OCI-LY7 (cell line): ENCODE results near the gene CLUH. TPM values are rescaled to one million over a fixed set of nuclear protein-coding genes. Genes with fewer than 3 reads are reported as not detected.

Source experiments
- BruUV-seq: library from RNA; stranded (reverse); fragments of 400-500 nt; replicated peaks from 2 replicates; lab custom pipeline; 2021; lab: Mats Ljungman, UMichigan
- CTCF ChIA-PET: fragments of 300-600 bp; sonication (Branson Sonifier 250); formaldehyde crosslinking; loops from one replicate; lab custom pipeline; 2022; ENCODE audit warnings: antibody characterized with exemption; ENCODE audit not compliant: unreplicated experiment; lab: Charles Lee
- POLR2A ChIA-PET: fragments of 300-600 bp; sonication (Branson Sonifier 250); formaldehyde crosslinking; loops from one replicate; lab custom pipeline; 2022; ENCODE audit warnings: antibody characterized with exemption; lab: Charles Lee
- DNase-seq: peaks from one replicate; pipeline ENCODE4 v3.0.0-alpha.2; 2015; ENCODE audit warnings: low spot score
- H2AFZ ChIP-seq: fragments of 200-600 bp; sonication (generic), shearing (Covaris generic); 2 replicates; pipeline ENCODE4 v1.6.1; 2014; ENCODE audit warnings: mild to moderate bottlenecking, antibody characterized with exemption, low read length, moderate library complexity
- H3K27ac ChIP-seq: fragments of 200-600 bp; sonication (generic); 2 replicates; pipeline ENCODE4 v1.5.1; 2014; ENCODE audit warnings: mixed run types, low read depth, mild to moderate bottlenecking, moderate library complexity, low read length, inconsistent platforms; ENCODE audit not compliant: poor library complexity, severe bottlenecking
- H3K36me3 ChIP-seq: fragments of 200-600 bp; sonication (generic); 2 replicates; pipeline ENCODE4 v1.6.1; 2014; ENCODE audit warnings: mild to moderate bottlenecking, antibody characterized with exemption, low read length, moderate library complexity, mixed read lengths; ENCODE audit not compliant: insufficient read depth
- H3K4me1 ChIP-seq: fragments of 200-600 bp; sonication (generic); 2 replicates; pipeline ENCODE4 v1.5.1; 2014; ENCODE audit warnings: mild to moderate bottlenecking, low read length; ENCODE audit not compliant: insufficient read depth, poor library complexity, severe bottlenecking
- H3K4me2 ChIP-seq: fragments of 200-600 bp; sonication (generic); 2 replicates; pipeline ENCODE4 v1.6.1; 2014; ENCODE audit warnings: mild to moderate bottlenecking, low read length
- H3K4me3 ChIP-seq: fragments of 200-600 bp; sonication (generic); 2 replicates; pipeline ENCODE4 v1.5.1; 2014; ENCODE audit warnings: mild to moderate bottlenecking, low read depth, low read length; ENCODE audit not compliant: poor library complexity, severe bottlenecking
- H3K79me2 ChIP-seq: fragments of 200-600 bp; sonication (generic); 2 replicates; pipeline ENCODE4 v1.6.1; 2016; ENCODE audit warnings: low read depth, mild to moderate bottlenecking, low read length, moderate library complexity, mixed read lengths; ENCODE audit not compliant: insufficient read depth
- H3K9me2 ChIP-seq: fragments of 200-600 bp; sonication (generic); 2 replicates; pipeline ENCODE4 v1.6.1; 2016; ENCODE audit warnings: mild to moderate bottlenecking, low read length, mixed read lengths; ENCODE audit not compliant: insufficient read depth
- H3K9me3 ChIP-seq: fragments of 200-600 bp; sonication (generic); 2 replicates; pipeline ENCODE4 v1.6.1; 2014; ENCODE audit warnings: mild to moderate bottlenecking, mixed run types, low read length, mixed read lengths
- H4K20me1 ChIP-seq: fragments of 200-600 bp; sonication (generic); 2 replicates; pipeline ENCODE4 v1.6.1; 2014; ENCODE audit warnings: mild to moderate bottlenecking, antibody characterized with exemption, low read length, moderate library complexity, mixed read lengths; ENCODE audit not compliant: insufficient read depth
- CTCF ChIP-seq: fragments of 200-600 bp; sonication (generic); conservative IDR thresholded peaks from 2 replicates; pipeline ENCODE4 v1.5.1; 2014; ENCODE audit warnings: mild to moderate bottlenecking, antibody characterized with exemption, low read length, moderate library complexity, mixed read lengths
- EZH2phosphoT487 ChIP-seq: fragments of 200-600 bp; sonication (generic); IDR thresholded peaks from 2 replicates; pipeline ENCODE4 v1.6.1; 2018; ENCODE audit warnings: low read depth, borderline replicate concordance, mild to moderate bottlenecking, mixed run types, antibody characterized with exemption, low read length, moderate library complexity, mixed read lengths
- intact Hi-C: fragments of 100-400 bp; cut with micrococcal nuclease; formaldehyde crosslinking; loops from one replicate; pipeline ENCODE4 v1.10.0; 2022; ENCODE audit not compliant: unreplicated experiment
- total RNA-seq, 2 experiments: library from RNA; depleted of rRNA in 1 of 2; stranded (reverse); fragments of >200 nt in 1 of 2; shearing (Covaris generic) in 1 of 2; gene quantifications; 2 replicates each; pipeline ENCODE4 v1.2.3, GENCODE V29; 2014 to 2022

Gene CLUH
- total RNA-seq, 2 experiments from 2014 or later: 96.3 to 132 TPM

- TF ChIP-seq CTCF (no peak), EZH2phosphoT487 (no peak)
- Histone ChIP-seq H3K36me3 (peaks cover 92% of the 10 kb centered on the region), H2AFZ (no peak overlapping the region), H3K4me1 (no peaks in the 10 kb centered on the region), H3K9me2 (no peaks in the 10 kb centered on the region), H3K79me2 (no peaks in the 10 kb centered on the region), H4K20me1 (no peaks in the 10 kb centered on the region), H3K9me3 (no peaks in the 10 kb centered on the region), H3K4me2 (no peak overlapping the region), H3K4me3 (no peak overlapping the region), H3K27ac (no peak overlapping the region)
- BruUV-seq: no TSS peak
- DNase-seq: no peak
- POLR2A ChIA-PET: no interaction called here
- CTCF ChIA-PET: no interaction called here
- intact Hi-C loops: no loop called here
Observed at GRCh38 chr17:2695243-2695960, 16.2 kb downstream of the CLUH start.

- no peak overlapping the region for H3K27ac ChIP-seq
- POLR2A ChIA-PET: no interaction called here
- H3K36me3 ChIP-seq: peaks cover 92% of the 10 kb centered on the region
- no peaks in the 10 kb centered on the region for H3K9me3 ChIP-seq
- no peak for DNase-seq
- H3K79me2 ChIP-seq: no peaks in the 10 kb centered on the region
- BruUV-seq: no TSS peak
- H3K4me3 ChIP-seq: no peak overlapping the region
- H2AFZ ChIP-seq: no peak overlapping the region
- H4K20me1 ChIP-seq: no peaks in the 10 kb centered on the region
- no peaks in the 10 kb centered on the region for H3K4me1 ChIP-seq
- H3K9me2 ChIP-seq: no peaks in the 10 kb centered on the region
- intact Hi-C loops: no loop called here
- H3K4me2 ChIP-seq: no peak overlapping the region
- CTCF ChIA-PET: no interaction called here
- TF ChIP-seq CTCF (no peak), EZH2phosphoT487 (no peak)
Observed at GRCh38 chr17:2694381-2695242, 17.0 kb downstream of the CLUH start.
